ENCODE measurements around the gene CHGA.

DNA sequence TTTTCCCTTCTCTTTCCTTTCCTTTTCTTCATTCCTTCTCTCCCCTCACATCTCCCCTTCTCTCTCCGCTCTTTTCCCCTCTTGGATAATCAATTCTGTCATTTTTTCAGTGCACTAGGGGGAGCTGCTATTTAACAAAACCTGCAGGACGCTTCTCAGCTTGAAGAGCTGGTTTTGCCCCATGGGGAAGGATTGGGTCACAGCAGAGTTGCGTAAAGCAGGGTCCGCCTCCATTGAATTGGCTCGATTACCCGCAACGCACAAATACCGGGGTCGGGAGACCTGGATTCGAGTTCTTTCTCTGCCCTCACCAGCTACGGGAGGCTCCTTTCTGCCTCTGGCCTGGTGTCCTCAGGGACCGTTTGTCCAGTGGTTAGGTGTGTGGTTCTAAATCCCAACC, 42.1 kb upstream of the CHGA start:
- TF ChIP-seq CEBPB (IDR thresholded peaks at IDR 0.05; ENCODE audit: low read depth): peak; percentile 71
- TF ChIP-seq, protein P1, sequence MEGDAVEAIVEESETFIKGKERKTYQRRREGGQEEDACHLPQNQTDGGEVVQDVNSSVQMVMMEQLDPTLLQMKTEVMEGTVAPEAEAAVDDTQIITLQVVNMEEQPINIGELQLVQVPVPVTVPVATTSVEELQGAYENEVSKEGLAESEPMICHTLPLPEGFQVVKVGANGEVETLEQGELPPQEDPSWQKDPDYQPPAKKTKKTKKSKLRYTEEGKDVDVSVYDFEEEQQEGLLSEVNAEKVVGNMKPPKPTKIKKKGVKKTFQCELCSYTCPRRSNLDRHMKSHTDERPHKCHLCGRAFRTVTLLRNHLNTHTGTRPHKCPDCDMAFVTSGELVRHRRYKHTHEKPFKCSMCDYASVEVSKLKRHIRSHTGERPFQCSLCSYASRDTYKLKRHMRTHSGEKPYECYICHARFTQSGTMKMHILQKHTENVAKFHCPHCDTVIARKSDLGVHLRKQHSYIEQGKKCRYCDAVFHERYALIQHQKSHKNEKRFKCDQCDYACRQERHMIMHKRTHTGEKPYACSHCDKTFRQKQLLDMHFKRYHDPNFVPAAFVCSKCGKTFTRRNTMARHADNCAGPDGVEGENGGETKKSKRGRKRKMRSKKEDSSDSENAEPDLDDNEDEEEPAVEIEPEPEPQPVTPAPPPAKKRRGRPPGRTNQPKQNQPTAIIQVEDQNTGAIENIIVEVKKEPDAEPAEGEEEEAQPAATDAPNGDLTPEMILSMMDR (IDR thresholded peaks at IDR 0.05 in 2 of 3, conservative IDR thresholded peaks at IDR 0.05 in 1 of 3; ENCODE audit: borderline replicate concordance in 1 of 3, insufficient read depth in 1 of 3, low read depth in 2 of 3, low read length in 2 of 3): peak; percentile 49 to 69 (median 55); a peak in 5 of 6 replicates
- TF ChIP-seq POLR2A (IDR thresholded peaks at IDR 0.05; ENCODE audit: borderline replicate concordance, extremely low read depth, insufficient read depth, insufficient read length): no peak
- TF ChIP-seq MAX (IDR thresholded peaks at IDR 0.05): no peak
- TF ChIP-seq SRF (IDR thresholded peaks at IDR 0.05; ENCODE audit: low read depth): no peak
- TF ChIP-seq, protein P2, sequence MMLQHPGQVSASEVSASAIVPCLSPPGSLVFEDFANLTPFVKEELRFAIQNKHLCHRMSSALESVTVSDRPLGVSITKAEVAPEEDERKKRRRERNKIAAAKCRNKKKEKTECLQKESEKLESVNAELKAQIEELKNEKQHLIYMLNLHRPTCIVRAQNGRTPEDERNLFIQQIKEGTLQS (IDR thresholded peaks at IDR 0.05): no peak
- TF ChIP-seq EZH2phosphoT487 (IDR thresholded peaks at IDR 0.05; ENCODE audit: borderline replicate concordance): no peak
- TF ChIP-seq, protein P3, sequence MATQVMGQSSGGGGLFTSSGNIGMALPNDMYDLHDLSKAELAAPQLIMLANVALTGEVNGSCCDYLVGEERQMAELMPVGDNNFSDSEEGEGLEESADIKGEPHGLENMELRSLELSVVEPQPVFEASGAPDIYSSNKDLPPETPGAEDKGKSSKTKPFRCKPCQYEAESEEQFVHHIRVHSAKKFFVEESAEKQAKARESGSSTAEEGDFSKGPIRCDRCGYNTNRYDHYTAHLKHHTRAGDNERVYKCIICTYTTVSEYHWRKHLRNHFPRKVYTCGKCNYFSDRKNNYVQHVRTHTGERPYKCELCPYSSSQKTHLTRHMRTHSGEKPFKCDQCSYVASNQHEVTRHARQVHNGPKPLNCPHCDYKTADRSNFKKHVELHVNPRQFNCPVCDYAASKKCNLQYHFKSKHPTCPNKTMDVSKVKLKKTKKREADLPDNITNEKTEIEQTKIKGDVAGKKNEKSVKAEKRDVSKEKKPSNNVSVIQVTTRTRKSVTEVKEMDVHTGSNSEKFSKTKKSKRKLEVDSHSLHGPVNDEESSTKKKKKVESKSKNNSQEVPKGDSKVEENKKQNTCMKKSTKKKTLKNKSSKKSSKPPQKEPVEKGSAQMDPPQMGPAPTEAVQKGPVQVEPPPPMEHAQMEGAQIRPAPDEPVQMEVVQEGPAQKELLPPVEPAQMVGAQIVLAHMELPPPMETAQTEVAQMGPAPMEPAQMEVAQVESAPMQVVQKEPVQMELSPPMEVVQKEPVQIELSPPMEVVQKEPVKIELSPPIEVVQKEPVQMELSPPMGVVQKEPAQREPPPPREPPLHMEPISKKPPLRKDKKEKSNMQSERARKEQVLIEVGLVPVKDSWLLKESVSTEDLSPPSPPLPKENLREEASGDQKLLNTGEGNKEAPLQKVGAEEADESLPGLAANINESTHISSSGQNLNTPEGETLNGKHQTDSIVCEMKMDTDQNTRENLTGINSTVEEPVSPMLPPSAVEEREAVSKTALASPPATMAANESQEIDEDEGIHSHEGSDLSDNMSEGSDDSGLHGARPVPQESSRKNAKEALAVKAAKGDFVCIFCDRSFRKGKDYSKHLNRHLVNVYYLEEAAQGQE (IDR thresholded peaks at IDR 0.05; ENCODE audit: low read depth): no peak
- TF ChIP-seq YY1 (IDR thresholded peaks at IDR 0.05; ENCODE audit: extremely low read depth, insufficient replicate concordance, low read depth, low read length): no peak
- no peak for TF ChIP-seq SIN3A (IDR thresholded peaks at IDR 0.05; ENCODE audit: low read depth)

Data from HCT116 (cell line).